ENCODE results near the gene PXN.
A peak's percentile ranks its signal among the peaks of the same experiment; 100 is the strongest.
"Not testable (repeated sequence)": the region's sequence is repeated elsewhere in the genome, so short reads cannot be mapped to it uniquely, and the experiment has no call there.

PXN gene

DNA sequence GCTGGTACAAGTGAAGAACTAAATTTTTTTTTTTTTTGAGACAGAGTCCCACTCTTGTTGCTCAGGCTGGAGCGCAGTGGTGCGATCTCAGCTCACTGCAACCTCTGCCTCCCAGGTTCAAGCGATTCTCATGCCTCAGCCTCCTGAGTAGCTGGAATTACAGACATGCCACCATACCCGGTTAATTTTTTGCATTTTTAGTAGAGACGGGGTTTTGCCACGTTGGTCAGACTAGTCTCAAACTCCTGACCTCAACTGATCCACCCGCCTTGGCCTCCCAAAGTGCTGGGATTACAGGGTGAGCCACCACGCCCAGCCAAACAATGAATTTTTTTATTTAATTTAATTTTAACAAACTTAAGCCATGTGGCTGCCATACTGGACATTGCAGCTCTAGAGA lies 72.2 kb downstream of the PXN start:
- CTCF ChIA-PET, H3K9me3 Mint-ChIP-seq, H3K27me3 Mint-ChIP-seq, DNase-seq: not testable (repeated sequence)
- Mint-ChIP-seq H3K4me1 (peaks cover 50% of the 10 kb centered on the region), H3K36me3 (peaks cover 32% of the 10 kb centered on the region), H3K27ac (peak overlapping the region; percentile 86), H3K4me3 (peak overlapping the region; percentile 82)

DNA sequence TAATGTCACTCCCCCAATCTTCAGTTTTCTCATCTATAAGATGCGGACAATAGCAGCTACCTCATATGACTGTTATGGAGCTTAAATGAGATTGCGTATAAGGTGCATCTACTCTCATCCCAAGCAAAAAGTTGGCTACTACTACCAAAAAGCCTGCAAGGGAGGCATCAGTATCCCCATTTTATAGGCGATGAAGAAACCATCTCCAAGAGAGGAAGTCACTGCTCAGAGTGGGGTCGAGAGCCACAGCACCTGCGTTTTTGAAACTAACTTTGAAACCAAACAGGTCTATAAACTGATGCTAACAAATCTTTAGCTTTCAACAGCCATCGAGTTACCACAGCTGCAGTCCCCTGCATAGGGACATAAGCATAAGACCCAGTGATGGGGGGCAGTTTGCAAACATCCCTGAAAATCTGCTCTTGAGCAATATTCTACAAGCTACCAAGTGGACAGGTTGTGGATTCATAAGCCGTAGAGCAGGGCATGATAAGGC lies 74.5 kb downstream of the PXN start:
- H3K4me1 Mint-ChIP-seq: peaks cover 33% of the 10 kb centered on the region
- H3K27ac Mint-ChIP-seq: no peak overlapping the region
- H3K36me3 Mint-ChIP-seq: peaks cover 34% of the 10 kb centered on the region
- no peaks in the 10 kb centered on the region for H3K9me3 Mint-ChIP-seq
- H3K27me3 Mint-ChIP-seq: no peaks in the 10 kb centered on the region
- CTCF ChIA-PET: interaction anchor here (1.4 to 1.7 kb wide), 2 partner anchors 10 to 71 kb away, joined by 5 to 6 read pairs; partner anchors contain the start of gene RPLP0
- H3K4me3 Mint-ChIP-seq: no peak overlapping the region
- DNase-seq: no peak

DNA sequence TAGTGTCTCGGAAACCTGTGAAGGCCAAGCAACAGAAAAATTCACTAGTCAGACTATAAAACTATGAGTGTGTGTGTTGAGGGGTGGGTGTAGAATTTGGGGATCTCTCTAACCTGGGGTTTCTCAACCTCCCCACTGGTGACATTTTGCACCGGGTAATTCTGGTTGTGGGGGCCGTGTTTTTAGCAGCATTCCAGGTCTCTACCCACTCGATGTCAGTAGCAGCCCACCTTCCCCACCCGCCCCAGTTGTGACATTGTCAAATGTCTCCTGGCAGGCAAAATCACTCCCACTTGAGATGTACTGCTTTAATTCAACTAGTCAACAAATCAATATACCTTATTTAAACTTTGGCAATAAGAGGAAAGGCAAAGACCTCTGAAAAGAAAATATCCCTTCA lies 75.1 kb downstream of the PXN start:
- peaks cover 34% of the 10 kb centered on the region for H3K36me3 Mint-ChIP-seq
- no peak overlapping the region for H3K4me3 Mint-ChIP-seq
- no peaks in the 10 kb centered on the region for H3K27me3 Mint-ChIP-seq
- H3K27ac Mint-ChIP-seq: no peak overlapping the region
- H3K9me3 Mint-ChIP-seq: no peaks in the 10 kb centered on the region
- DNase-seq: no peak
- H3K4me1 Mint-ChIP-seq: peaks cover 27% of the 10 kb centered on the region
- CTCF ChIA-PET: interaction anchor here (1.4 to 1.7 kb wide), 2 partner anchors 11 to 70 kb away, joined by 5 to 6 read pairs; partner anchors contain the start of gene RPLP0

DNA sequence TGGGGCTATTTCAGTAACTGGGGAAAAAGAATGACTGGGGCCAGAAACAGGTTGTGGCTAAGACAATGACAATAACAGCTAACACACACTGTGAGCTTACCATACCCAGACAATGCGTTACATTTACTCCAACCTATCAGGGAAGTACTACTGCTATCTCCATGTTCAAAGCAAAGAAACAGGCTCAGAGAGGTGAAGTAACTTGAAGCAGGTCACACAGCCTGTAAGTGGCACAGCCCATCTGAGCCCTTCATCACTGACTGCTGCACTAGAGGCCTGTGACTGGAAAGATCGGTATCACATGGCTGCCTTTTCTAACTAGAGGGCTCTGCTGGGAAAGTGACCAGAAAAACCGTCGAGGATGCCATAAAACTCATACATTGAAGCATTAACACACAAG lies 78.9 kb downstream of the PXN start:
- DNase-seq: no peak
- Mint-ChIP-seq H3K27me3 (no peaks in the 10 kb centered on the region), H3K4me1 (peaks cover 4% of the 10 kb centered on the region), H3K36me3 (peaks cover 50% of the 10 kb centered on the region), H3K27ac (no peak overlapping the region), H3K9me3 (no peaks in the 10 kb centered on the region), H3K4me3 (no peak overlapping the region)
- CTCF ChIA-PET: no interaction called here

DNA sequence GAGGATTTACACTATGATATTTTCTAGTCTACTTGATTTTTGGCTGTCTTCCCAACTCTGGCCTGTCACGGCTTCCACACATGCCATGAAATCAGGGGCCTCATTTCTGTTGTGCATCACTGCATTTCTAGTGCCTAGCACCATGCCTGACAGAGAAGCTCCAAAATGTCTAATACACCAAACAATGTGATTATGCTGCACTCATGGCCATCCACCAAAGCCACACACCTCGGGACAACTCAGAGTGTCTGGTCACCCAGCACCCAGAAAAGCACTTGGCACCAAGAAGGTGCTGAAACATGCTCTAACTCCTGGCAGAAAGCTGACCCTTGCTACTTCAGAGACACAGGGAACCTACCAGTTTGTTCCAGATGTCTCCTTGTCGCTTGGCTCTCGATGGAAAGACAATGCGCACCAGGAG lies 82.3 kb downstream of the PXN start:
- H3K36me3 Mint-ChIP-seq: peaks cover 55% of the 10 kb centered on the region
- CTCF ChIA-PET: no interaction called here
- H3K9me3 Mint-ChIP-seq: no peaks in the 10 kb centered on the region
- no peaks in the 10 kb centered on the region for H3K27me3 Mint-ChIP-seq
- H3K4me3 Mint-ChIP-seq: no peak overlapping the region
- H3K4me1 Mint-ChIP-seq: no peaks in the 10 kb centered on the region
- no peak for DNase-seq
- H3K27ac Mint-ChIP-seq: no peak overlapping the region

DNA sequence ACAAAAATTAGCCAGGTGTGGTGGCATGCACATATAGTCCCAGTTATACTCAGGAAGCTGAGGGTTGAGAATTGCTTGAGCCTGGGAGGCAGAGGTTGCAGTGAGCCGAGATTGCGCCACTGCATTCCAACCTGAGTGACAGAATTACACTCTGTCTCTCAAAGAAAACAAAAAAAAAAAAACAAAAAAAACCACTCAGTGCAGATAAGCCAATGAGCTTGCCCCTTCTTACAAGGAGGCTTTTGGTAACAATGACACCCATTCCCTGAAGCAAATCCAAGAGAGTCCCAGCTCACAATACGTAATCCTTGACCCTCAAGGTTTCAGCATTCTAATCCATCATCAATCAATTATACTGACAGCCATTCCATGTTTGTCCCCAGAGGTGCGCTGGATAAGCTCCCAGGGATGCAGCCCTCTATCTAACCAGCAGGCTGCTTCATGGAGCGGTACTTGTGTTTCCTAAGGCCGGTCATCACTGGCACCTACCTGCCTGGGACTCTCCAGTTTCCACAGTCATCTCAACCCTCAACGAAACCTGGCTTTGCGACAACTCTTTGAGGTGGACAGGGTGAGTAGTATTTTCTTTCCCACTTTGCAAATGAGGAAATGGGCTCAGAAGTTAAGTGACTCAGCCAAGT lies 83.4 kb downstream of the PXN start:
- CTCF ChIA-PET: no interaction called here
- no peak overlapping the region for H3K4me3 Mint-ChIP-seq
- H3K36me3 Mint-ChIP-seq: peaks cover 61% of the 10 kb centered on the region
- H3K27ac Mint-ChIP-seq: no peak overlapping the region
- H3K4me1 Mint-ChIP-seq: no peaks in the 10 kb centered on the region
- no peaks in the 10 kb centered on the region for H3K27me3 Mint-ChIP-seq
- no peaks in the 10 kb centered on the region for H3K9me3 Mint-ChIP-seq
- DNase-seq: no peak

DNA sequence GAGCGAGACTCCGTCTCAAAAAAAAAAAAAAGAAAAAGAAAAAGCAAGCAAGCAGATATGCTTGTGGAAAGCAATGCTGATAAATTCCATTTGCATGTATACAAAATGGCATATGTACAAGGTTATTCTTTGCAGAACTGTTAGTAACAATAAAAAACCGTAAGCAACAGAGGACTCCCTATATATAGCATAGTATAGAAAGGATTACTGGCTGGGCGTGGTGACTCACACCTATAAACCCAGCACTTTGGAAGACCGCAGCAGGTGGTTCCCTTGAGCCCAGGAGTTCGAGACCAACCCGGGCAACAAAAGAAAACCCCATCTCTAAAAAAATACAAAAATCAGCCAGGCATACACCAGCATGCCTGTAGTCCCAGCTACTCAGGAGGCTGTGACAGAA lies 84.6 kb downstream of the PXN start:
- H3K9me3 Mint-ChIP-seq: no peaks in the 10 kb centered on the region
- H3K4me3 Mint-ChIP-seq: no peak overlapping the region
- no peak for DNase-seq
- no peaks in the 10 kb centered on the region for H3K4me1 Mint-ChIP-seq
- H3K36me3 Mint-ChIP-seq: peaks cover 60% of the 10 kb centered on the region
- H3K27me3 Mint-ChIP-seq: no peaks in the 10 kb centered on the region
- H3K27ac Mint-ChIP-seq: no peak overlapping the region
- CTCF ChIA-PET: no interaction called here

DNA sequence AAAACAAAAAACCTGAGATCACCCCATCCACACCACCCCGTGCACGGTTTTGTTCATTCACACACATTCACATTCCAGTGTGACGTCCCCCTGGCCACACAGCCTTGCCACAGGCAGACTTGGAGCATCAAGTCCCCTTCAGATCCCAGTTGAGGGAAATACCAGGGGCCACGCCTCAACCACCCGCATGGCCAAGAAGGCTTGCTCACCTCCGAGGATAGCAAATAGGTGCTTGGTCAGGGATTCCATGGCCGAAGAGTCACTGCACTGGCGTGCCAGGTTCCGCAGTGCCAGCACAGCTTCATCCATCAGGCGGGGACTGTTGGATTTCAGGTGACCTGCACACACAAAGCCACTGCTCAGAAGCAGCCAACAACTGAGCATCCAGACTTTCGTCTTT lies 90.0 kb downstream of the PXN start:
- CTCF ChIA-PET: interaction anchor here (1.3 kb wide), 1 partner anchor 26 kb away, joined by 3 read pairs; the partner anchor contains the start of gene RPLP0
- Mint-ChIP-seq H3K36me3 (peaks cover 61% of the 10 kb centered on the region), H3K9me3 (no peaks in the 10 kb centered on the region), H3K4me1 (no peaks in the 10 kb centered on the region), H3K27ac (no peak overlapping the region), H3K4me3 (no peak overlapping the region), H3K27me3 (no peaks in the 10 kb centered on the region)
- no peak for DNase-seq

DNA sequence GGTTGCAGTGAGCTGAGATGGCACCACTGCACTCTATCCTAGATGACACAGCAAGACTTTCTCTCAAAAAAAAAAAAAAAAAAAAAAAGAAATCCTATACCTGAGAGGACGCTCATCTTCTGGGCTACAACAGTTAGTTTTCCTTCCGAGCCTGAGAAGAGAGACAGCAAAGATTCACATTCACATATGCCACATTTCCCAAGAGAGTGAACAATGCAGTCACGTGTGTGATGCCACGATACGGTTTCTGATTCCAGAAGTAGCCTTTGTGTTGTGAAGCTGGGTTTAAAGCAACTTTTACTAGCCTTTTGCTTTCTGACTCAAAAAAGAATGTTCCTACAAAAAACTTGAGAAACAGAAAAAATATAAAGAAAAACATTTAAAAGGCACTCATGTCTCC lies 90.5 kb downstream of the PXN start:
- no peak for DNase-seq
- Mint-ChIP-seq H3K36me3 (peaks cover 63% of the 10 kb centered on the region), H3K9me3 (no peaks in the 10 kb centered on the region), H3K4me3 (no peak overlapping the region), H3K27me3 (no peaks in the 10 kb centered on the region), H3K4me1 (no peaks in the 10 kb centered on the region), H3K27ac (no peak overlapping the region)
- CTCF ChIA-PET: no interaction called here

DNA sequence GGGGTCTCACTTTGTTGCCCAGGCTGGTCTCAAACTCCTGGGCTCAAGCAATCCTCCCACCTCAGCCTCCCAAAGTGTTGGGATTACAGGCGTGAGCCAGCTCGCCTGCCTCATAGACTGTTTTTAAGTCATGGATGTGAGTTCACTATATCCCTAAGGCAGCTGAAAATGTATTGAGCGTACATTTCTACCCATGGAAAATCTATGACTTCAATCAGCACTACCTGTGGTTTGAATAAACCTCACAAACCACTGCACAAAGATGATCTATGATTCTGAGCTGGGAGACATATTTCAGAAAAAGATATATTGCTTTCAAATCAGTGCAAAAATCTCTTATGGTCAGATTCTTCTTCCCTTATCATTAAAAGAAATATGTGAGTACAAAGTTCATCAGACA lies 93.5 kb downstream of the PXN start:
- H3K4me1 Mint-ChIP-seq: no peaks in the 10 kb centered on the region
- H3K27me3 Mint-ChIP-seq: no peaks in the 10 kb centered on the region
- H3K9me3 Mint-ChIP-seq: no peaks in the 10 kb centered on the region
- H3K27ac Mint-ChIP-seq: no peak overlapping the region
- no peak for DNase-seq
- CTCF ChIA-PET: interaction anchor here (0.8 kb wide), 1 partner anchor 39 kb away, joined by 3 read pairs; no protein-coding TSS in a partner anchor
- H3K4me3 Mint-ChIP-seq: no peak overlapping the region
- peaks cover 49% of the 10 kb centered on the region for H3K36me3 Mint-ChIP-seq

DNA sequence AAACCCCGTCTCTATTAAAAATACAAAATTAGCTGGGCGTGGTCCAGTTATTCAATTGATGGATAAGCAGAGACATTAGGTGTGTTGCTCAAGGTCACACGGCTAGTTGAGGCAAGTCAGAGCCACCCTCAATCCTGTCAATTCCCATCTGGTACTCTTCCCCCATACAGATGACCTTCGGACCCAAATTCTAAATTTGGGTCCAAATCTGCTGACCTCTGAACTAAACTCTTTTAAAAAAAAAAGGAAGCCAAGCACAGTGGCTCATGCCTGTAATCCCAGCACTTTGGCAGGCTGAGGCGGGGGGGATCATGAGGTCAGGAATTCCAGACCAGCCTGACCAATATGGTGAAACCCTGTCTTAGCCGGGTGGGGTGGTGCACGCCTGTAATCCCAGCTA lies 94.9 kb downstream of the PXN start:
- H3K4me1 Mint-ChIP-seq: no peaks in the 10 kb centered on the region
- CTCF ChIA-PET: no interaction called here
- no peaks in the 10 kb centered on the region for H3K27me3 Mint-ChIP-seq
- no peaks in the 10 kb centered on the region for H3K9me3 Mint-ChIP-seq
- no peak overlapping the region for H3K27ac Mint-ChIP-seq
- no peak overlapping the region for H3K4me3 Mint-ChIP-seq
- no peak for DNase-seq
- peaks cover 39% of the 10 kb centered on the region for H3K36me3 Mint-ChIP-seq

DNA sequence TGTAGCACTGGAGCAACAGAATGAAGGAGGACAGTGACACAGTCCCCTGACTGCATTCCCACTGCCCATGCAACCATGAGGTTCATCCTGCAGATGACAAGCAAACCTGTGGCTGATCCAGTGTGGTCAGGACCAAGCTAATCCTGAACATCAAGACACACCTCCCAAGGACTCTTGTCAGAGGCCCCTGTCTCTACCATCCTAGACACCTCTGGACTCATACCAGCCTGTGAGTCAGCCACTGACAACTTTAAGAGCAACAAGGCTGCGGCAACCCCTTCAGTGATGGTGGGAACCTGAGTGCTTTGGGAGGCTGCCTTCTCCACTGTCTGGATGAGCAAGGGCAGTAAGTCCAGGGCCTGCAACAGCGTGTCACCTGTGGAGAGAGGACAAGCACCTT lies 95.6 kb downstream of the PXN start:
- H3K4me3 Mint-ChIP-seq: no peak overlapping the region
- DNase-seq: no peak
- H3K36me3 Mint-ChIP-seq: peaks cover 33% of the 10 kb centered on the region
- H3K4me1 Mint-ChIP-seq: no peaks in the 10 kb centered on the region
- H3K9me3 Mint-ChIP-seq: no peaks in the 10 kb centered on the region
- H3K27ac Mint-ChIP-seq: no peak overlapping the region
- CTCF ChIA-PET: no interaction called here
- H3K27me3 Mint-ChIP-seq: no peaks in the 10 kb centered on the region

DNA sequence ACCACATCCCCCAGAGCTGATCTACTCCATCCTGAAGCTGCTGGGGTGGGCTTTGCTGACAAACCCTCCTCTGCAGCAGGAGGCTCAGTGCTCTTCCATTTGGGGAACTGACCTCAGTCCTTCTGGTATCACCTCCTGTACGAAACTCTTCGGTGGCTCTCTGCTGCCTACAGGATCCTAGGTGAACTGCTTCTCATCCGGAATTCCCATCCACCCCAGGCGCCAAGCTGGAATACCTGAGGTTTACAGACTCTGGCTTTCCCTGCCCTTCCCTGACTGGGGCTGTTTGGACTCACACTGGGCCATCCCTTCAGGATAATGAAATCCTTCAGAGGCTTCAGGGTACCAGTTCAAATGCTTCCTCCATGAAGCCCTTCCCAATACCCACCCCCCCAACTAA lies 97.2 kb downstream of the PXN start:
- CTCF ChIA-PET: no interaction called here
- H3K4me3 Mint-ChIP-seq: no peak overlapping the region
- no peak overlapping the region for H3K27ac Mint-ChIP-seq
- H3K27me3 Mint-ChIP-seq: no peaks in the 10 kb centered on the region
- peaks cover 33% of the 10 kb centered on the region for H3K36me3 Mint-ChIP-seq
- H3K4me1 Mint-ChIP-seq: no peaks in the 10 kb centered on the region
- H3K9me3 Mint-ChIP-seq: no peaks in the 10 kb centered on the region
- DNase-seq: no peak

DNA sequence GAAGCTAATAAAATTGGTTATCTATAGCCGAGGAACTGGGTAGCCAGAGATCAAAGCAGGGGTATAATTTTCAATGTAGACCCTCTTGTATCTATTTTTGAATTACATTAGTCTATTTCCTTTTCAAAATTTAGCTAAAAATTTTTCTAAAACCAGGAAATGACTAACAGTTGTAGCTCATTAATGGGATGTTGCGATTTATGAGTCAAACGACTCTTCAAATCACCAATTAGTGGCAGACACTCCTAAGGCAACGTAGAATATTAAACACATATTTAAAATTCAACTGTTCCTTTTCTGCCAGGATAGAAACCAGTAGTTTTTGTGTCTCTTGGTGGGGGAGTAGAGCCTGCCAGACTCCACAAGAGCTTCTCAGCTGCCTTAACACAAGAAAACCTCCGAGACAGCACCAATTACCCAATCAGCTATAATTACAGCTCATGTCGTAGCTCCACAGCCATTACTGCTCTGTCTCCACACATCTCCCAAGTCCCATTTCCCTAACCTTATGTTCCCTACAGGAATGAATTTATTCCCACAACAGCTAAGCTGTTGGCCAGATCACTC lies 97.9 kb downstream of the PXN start:
- no peaks in the 10 kb centered on the region for H3K9me3 Mint-ChIP-seq
- no peaks in the 10 kb centered on the region for H3K27me3 Mint-ChIP-seq
- H3K4me1 Mint-ChIP-seq: no peaks in the 10 kb centered on the region
- H3K27ac Mint-ChIP-seq: no peak overlapping the region
- H3K4me3 Mint-ChIP-seq: no peak overlapping the region
- peaks cover 33% of the 10 kb centered on the region for H3K36me3 Mint-ChIP-seq
- no peak for DNase-seq
- CTCF ChIA-PET: interaction anchor here (1.0 kb wide), 1 partner anchor 99 kb away, joined by 3 read pairs; no protein-coding TSS in a partner anchor

DNA sequence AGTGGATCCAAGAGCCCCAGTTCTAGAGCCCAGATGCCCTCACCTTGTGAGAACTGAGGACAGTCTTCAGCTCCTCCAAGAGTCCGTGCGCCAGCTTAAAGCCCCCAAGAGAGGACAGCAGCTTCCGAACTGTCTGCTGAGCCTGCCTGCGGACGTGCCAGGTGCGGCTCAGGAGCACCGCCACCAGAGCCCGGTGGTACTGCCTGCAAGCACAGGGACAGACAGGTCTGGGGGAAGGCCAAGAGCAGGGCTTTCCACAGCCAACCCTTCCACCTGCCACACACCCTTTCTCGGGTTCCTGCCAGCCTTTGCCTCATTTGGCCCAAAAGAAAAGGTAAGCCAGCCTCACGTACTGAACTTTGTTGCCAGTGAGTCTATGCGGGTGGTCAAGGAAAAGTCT lies 101.2 kb downstream of the PXN start:
- DNase-seq: no peak
- no peaks in the 10 kb centered on the region for H3K27me3 Mint-ChIP-seq
- CTCF ChIA-PET: no interaction called here
- H3K9me3 Mint-ChIP-seq: no peaks in the 10 kb centered on the region
- H3K4me3 Mint-ChIP-seq: no peak overlapping the region
- H3K27ac Mint-ChIP-seq: no peak overlapping the region
- no peaks in the 10 kb centered on the region for H3K4me1 Mint-ChIP-seq
- H3K36me3 Mint-ChIP-seq: peaks cover 47% of the 10 kb centered on the region

All from activated naive CD4-positive, alpha-beta T cell treated with anti-CD3 and anti-CD28 coated beads, Interleukin-2, amount 10 ng/mL, durations not matched to agents 7 days and 5 days (primary cell).